CD4-positive, alpha-beta T cell treated with Interleukin-15 for 1 hour (primary cell): ENCODE measurements around the gene NR5A2.

Experiments used
- DNase-seq: peaks from one replicate; pipeline ENCODE4 v3.0.0-alpha.2; 2020

Gene NR5A2

GRCh38 chr1:200075522-200075921, 48.0 kb downstream of the NR5A2 start:
- DNase-seq: no peak

- DNase-seq: no peak
These were observed 48.5 kb downstream of the NR5A2 start for GRCh38 chr1:200075938-200076546.

GRCh38 chr1:200079232-200079940, 51.9 kb downstream of the NR5A2 start:
- no peak for DNase-seq

- DNase-seq: no peak
These were observed 53.9 kb downstream of the NR5A2 start for GRCh38 chr1:200081151-200081968.

GRCh38 chr1:200081969-200082245, 54.4 kb downstream of the NR5A2 start:
- no peak for DNase-seq

- no peak for DNase-seq
These were observed 54.8 kb downstream of the NR5A2 start for GRCh38 chr1:200082329-200082728.

GRCh38 chr1:200090252-200091159, 63.0 kb downstream of the NR5A2 start:
- no peak for DNase-seq

GRCh38 chr1:200095057-200095577, 67.6 kb downstream of the NR5A2 start:
- no peak for DNase-seq

- no peak for DNase-seq
These were observed 69.3 kb downstream of the NR5A2 start for GRCh38 chr1:200096774-200097173.

GRCh38 chr1:200099040-200099439, 71.5 kb downstream of the NR5A2 start:
- no peak for DNase-seq

- no peak for DNase-seq
These were observed 76.6 kb downstream of the NR5A2 start for GRCh38 chr1:200103966-200104583.

GRCh38 chr1:200107004-200107470, 79.5 kb downstream of the NR5A2 start:
- no peak for DNase-seq

GRCh38 chr1:200108659-200109058, 81.1 kb downstream of the NR5A2 start:
- no peak for DNase-seq

- DNase-seq: no peak
These were observed 84.8 kb downstream of the NR5A2 start for GRCh38 chr1:200112290-200112689.

GRCh38 chr1:200115532-200115931, 88.0 kb downstream of the NR5A2 start:
- no peak for DNase-seq

GRCh38 chr1:200116324-200116723, 88.8 kb downstream of the NR5A2 start:
- no peak for DNase-seq

GRCh38 chr1:200118779-200119505, 91.4 kb downstream of the NR5A2 start:
- DNase-seq: no peak

- DNase-seq: no peak
These were observed 93.9 kb downstream of the NR5A2 start for GRCh38 chr1:200121421-200121820.

- DNase-seq: no peak
These were observed 96.8 kb downstream of the NR5A2 start for GRCh38 chr1:200124309-200124708.

GRCh38 chr1:200128081-200128480, 100.6 kb downstream of the NR5A2 start:
- no peak for DNase-seq
